ENCODE measurements around the gene AMDHD2. TPM values are rescaled to one million over a fixed set of nuclear protein-coding genes. Genes with fewer than 3 reads are reported as not detected.

The AMDHD2 gene
- total RNA-seq, 2 experiments from 2014 or later, result 51.8 to 59.7 TPM

- H2AFZ ChIP-seq (ENCODE audit: low read length), result no peak overlapping the region
- peaks cover 17% of the 10 kb centered on the region for H3K36me3 ChIP-seq (ENCODE audit: insufficient read depth, low read length)
- ChIA-PET CTCF (ENCODE audit: unreplicated experiment) (no interaction called here), POLR2A (no interaction called here)
- peaks cover 18% of the 10 kb centered on the region for H3K4me1 ChIP-seq (ENCODE audit: insufficient read depth, low read length, poor library complexity, severe bottlenecking)
- no peaks in the 10 kb centered on the region for H3K9me2 ChIP-seq (ENCODE audit: insufficient read depth, low read length)
- no peak overlapping the region for H3K4me3 ChIP-seq (ENCODE audit: low read depth, low read length, poor library complexity, severe bottlenecking)
- no peak overlapping the region for H3K27ac ChIP-seq (ENCODE audit: low read depth, low read length, poor library complexity, severe bottlenecking)
- intact Hi-C loops (cut with micrococcal nuclease; ENCODE audit: unreplicated experiment), result loop anchor here (10.0 kb wide), 2 partner anchors 145 to 225 kb away; partner anchors contain the start of gene SRRM2
- no peaks in the 10 kb centered on the region for H3K9me3 ChIP-seq (ENCODE audit: low read length)
- no TSS peak for BruUV-seq (replicated peaks)
- no peaks in the 10 kb centered on the region for H4K20me1 ChIP-seq (ENCODE audit: insufficient read depth, low read length)
- no peak for TF ChIP-seq CTCF (conservative IDR thresholded peaks at IDR 0.05; ENCODE audit: low read length)
- TF ChIP-seq EZH2phosphoT487 (IDR thresholded peaks at IDR 0.05; ENCODE audit: borderline replicate concordance, low read depth, low read length), result no peak
- H3K79me2 ChIP-seq (ENCODE audit: insufficient read depth, low read depth, low read length), result no peaks in the 10 kb centered on the region
- DNase-seq (ENCODE audit: low spot score), result no peak
- no peak overlapping the region for H3K4me2 ChIP-seq (ENCODE audit: low read length)
Observed at GRCh38 chr16:2529961-2530628, 9.9 kb downstream of the AMDHD2 start.

GRCh38 chr16:2530629-2531318, 10.6 kb downstream of the AMDHD2 start:
- no peak overlapping the region for H2AFZ ChIP-seq (ENCODE audit: low read length)
- no peaks in the 10 kb centered on the region for H4K20me1 ChIP-seq (ENCODE audit: insufficient read depth, low read length)
- DNase-seq (ENCODE audit: low spot score), result no peak
- no peaks in the 10 kb centered on the region for H3K79me2 ChIP-seq (ENCODE audit: insufficient read depth, low read depth, low read length)
- H3K9me3 ChIP-seq (ENCODE audit: low read length), result no peaks in the 10 kb centered on the region
- H3K27ac ChIP-seq (ENCODE audit: low read depth, low read length, poor library complexity, severe bottlenecking), result peak overlapping the region; percentile 10
- peaks cover 17% of the 10 kb centered on the region for H3K36me3 ChIP-seq (ENCODE audit: insufficient read depth, low read length)
- intact Hi-C loops (cut with micrococcal nuclease; ENCODE audit: unreplicated experiment), result loop anchor here (10.0 kb wide), 2 partner anchors 144 to 224 kb away; partner anchors contain the start of gene SRRM2
- no TSS peak for BruUV-seq (replicated peaks)
- POLR2A ChIA-PET, result interaction anchor here (1.0 kb wide), 1 partner anchor 11 kb away, joined by 6 read pairs; the partner anchor contains the start of gene AMDHD2
- TF ChIP-seq CTCF (conservative IDR thresholded peaks at IDR 0.05; ENCODE audit: low read length) (no peak), EZH2phosphoT487 (IDR thresholded peaks at IDR 0.05; ENCODE audit: borderline replicate concordance, low read depth, low read length) (no peak)
- H3K4me3 ChIP-seq (ENCODE audit: low read depth, low read length, poor library complexity, severe bottlenecking), result no peak overlapping the region
- no peaks in the 10 kb centered on the region for H3K9me2 ChIP-seq (ENCODE audit: insufficient read depth, low read length)
- CTCF ChIA-PET (ENCODE audit: unreplicated experiment), result no interaction called here
- H3K4me2 ChIP-seq (ENCODE audit: low read length), result peak overlapping the region; percentile 76
- peaks cover 18% of the 10 kb centered on the region for H3K4me1 ChIP-seq (ENCODE audit: insufficient read depth, low read length, poor library complexity, severe bottlenecking)

GRCh38 chr16:2531371-2531695, 11.2 kb downstream of the AMDHD2 start, which contains the start of gene CEMP1:
CEMP1 (minus strand) TSS chr16:2531408; CDS start chr16:2531073, 335 bp downstream.
- H3K4me2 ChIP-seq (ENCODE audit: low read length), result peak within 1 kb of the TSS; percentile 99
- BruUV-seq (replicated peaks), result no TSS peak
- intact Hi-C loops (cut with micrococcal nuclease; ENCODE audit: unreplicated experiment), result loop anchor here (10.0 kb wide), 2 partner anchors 143 to 223 kb away; partner anchors contain the start of gene SRRM2
- peak within 1 kb of the TSS; percentile 69 for H3K27ac ChIP-seq (ENCODE audit: low read depth, low read length, poor library complexity, severe bottlenecking)
- H3K4me1 ChIP-seq (ENCODE audit: insufficient read depth, low read length, poor library complexity, severe bottlenecking), result peaks cover 18% of the 10 kb centered on the region
- peak within 1 kb of the TSS; percentile 70 for H3K4me3 ChIP-seq (ENCODE audit: low read depth, low read length, poor library complexity, severe bottlenecking)
- H4K20me1 ChIP-seq (ENCODE audit: insufficient read depth, low read length), result no peaks in the 10 kb centered on the region
- TF ChIP-seq EZH2phosphoT487 (IDR thresholded peaks at IDR 0.05; ENCODE audit: borderline replicate concordance, low read depth, low read length) (no peak), CTCF (conservative IDR thresholded peaks at IDR 0.05; ENCODE audit: low read length) (no peak)
- no peaks in the 10 kb centered on the region for H3K9me2 ChIP-seq (ENCODE audit: insufficient read depth, low read length)
- H3K9me3 ChIP-seq (ENCODE audit: low read length), result no peaks in the 10 kb centered on the region
- H3K79me2 ChIP-seq (ENCODE audit: insufficient read depth, low read depth, low read length), result no peaks in the 10 kb centered on the region
- ChIA-PET POLR2A (interaction anchor here (1.0 kb wide), 1 partner anchor 11 kb away, joined by 6 read pairs; the partner anchor contains the start of gene AMDHD2), CTCF (ENCODE audit: unreplicated experiment) (no interaction called here)
- no peak for DNase-seq (ENCODE audit: low spot score)
- peaks cover 17% of the 10 kb centered on the region for H3K36me3 ChIP-seq (ENCODE audit: insufficient read depth, low read length)
- peak within 1 kb of the TSS; percentile 82; the same call in 1 of the 2 replicates for H2AFZ ChIP-seq (ENCODE audit: low read length)
